GM12872 (cell line): ENCODE results near the gene CGN.

ENCODE experiments used
- CTCF ChIP-seq: IDR thresholded peaks from 3 replicates; pipeline ENCODE4 v1.5.1; 2011; ENCODE audit warnings: low read depth, mild to moderate bottlenecking, low read length, moderate library complexity; ENCODE audit not compliant: insufficient read depth

CGN gene

GRCh38 chr1:151510020-151510405, 1.2 kb upstream of the CGN start:
- no peak for TF ChIP-seq CTCF

GRCh38 chr1:151510614-151510956, 602 bp upstream of the CGN start:
- TF ChIP-seq CTCF, result no peak

- no peak for TF ChIP-seq CTCF
These were observed 539 bp downstream of the CGN start for GRCh38 chr1:151511636-151512215.

- TF ChIP-seq CTCF, result no peak
These were observed 1.1 kb downstream of the CGN start for GRCh38 chr1:151512326-151512725.

- no peak for TF ChIP-seq CTCF
These were observed 1.8 kb downstream of the CGN start for GRCh38 chr1:151512801-151513625.

GRCh38 chr1:151513626-151514121, 2.5 kb downstream of the CGN start:
- no peak for TF ChIP-seq CTCF

- no peak for TF ChIP-seq CTCF
These were observed 3.2 kb downstream of the CGN start for GRCh38 chr1:151514366-151514765.
